Neural cell (in vitro differentiated cells): Measurements from ENCODE around the gene CNTLN. TPM values are rescaled to one million over a fixed set of nuclear protein-coding genes. Genes with fewer than 3 reads are reported as not detected.

ENCODE experiments used
- H2AFZ ChIP-seq: fragments of 200-600, 300-800 bp; sonication (generic), shearing (Covaris generic); 2 replicates; pipeline ENCODE4 v1.6.0; 2014; ENCODE audit warnings: low read depth, mild to moderate bottlenecking, antibody characterized with exemption, low read length, moderate library complexity
- H3F3A ChIP-seq: fragments of 200-600 bp; shearing (Covaris generic); 2 replicates; pipeline ENCODE4 v1.6.1; 2016; ENCODE audit warnings: mild to moderate bottlenecking, moderate library complexity, mixed read lengths, antibody characterized with exemption, low read length; ENCODE audit not compliant: insufficient read depth, poor library complexity, severe bottlenecking
- H3K27ac ChIP-seq: fragments of 200-600, 300-800 bp; sonication (generic), shearing (Covaris generic); 2 replicates; pipeline ENCODE4 v1.5.1; 2014; ENCODE audit warnings: mild to moderate bottlenecking, low read length, moderate library complexity
- H3K27me3 ChIP-seq: fragments of 300-800, 200-600 bp; sonication (generic), shearing (Covaris generic); 2 replicates; pipeline ENCODE4 v1.6.0; 2014; ENCODE audit warnings: mild to moderate bottlenecking, low read depth, low read length, moderate library complexity; ENCODE audit not compliant: insufficient read depth
- H3K36me3 ChIP-seq: fragments of 300-800, 200-600 bp; sonication (generic), shearing (Covaris generic); 2 replicates; pipeline ENCODE4 v1.5.1; 2014; ENCODE audit warnings: mild to moderate bottlenecking, antibody characterized with exemption, low read length, moderate library complexity; ENCODE audit not compliant: insufficient read depth
- H3K4me2 ChIP-seq: fragments of 300-800, 200-600 bp; sonication (generic), shearing (Covaris generic); 2 replicates; pipeline ENCODE4 v1.6.0; 2014; ENCODE audit warnings: mild to moderate bottlenecking, low read length
- H3K4me3 ChIP-seq: fragments of 300-800, 200-600 bp; sonication (generic), shearing (Covaris generic); 2 replicates; pipeline ENCODE4 v1.5.1; 2014; ENCODE audit warnings: mild to moderate bottlenecking, low read length, moderate library complexity
- H3K79me2 ChIP-seq: fragments of 200-600 bp; shearing (Covaris generic); replicated peaks from 2 replicates; pipeline ENCODE4 v1.6.0; 2014; ENCODE audit warnings: mild to moderate bottlenecking, low read length, moderate library complexity; ENCODE audit not compliant: insufficient read depth
- H3K9ac ChIP-seq: fragments of 300-800, 200-600 bp; sonication (generic), shearing (Covaris generic); 2 replicates; pipeline ENCODE4 v1.6.1; 2016; ENCODE audit warnings: mild to moderate bottlenecking, low read length, mixed read lengths
- H3K9me2 ChIP-seq: fragments of 200-600 bp; shearing (Covaris generic); 2 replicates; pipeline ENCODE4 v1.6.1; 2016; ENCODE audit warnings: mild to moderate bottlenecking, low read length, mixed read lengths; ENCODE audit not compliant: insufficient read depth
- H3K9me3 ChIP-seq: fragments of 200-600, 300-800 bp; sonication (generic), shearing (Covaris generic); 2 replicates; pipeline ENCODE4 v1.6.1; 2016; ENCODE audit warnings: mild to moderate bottlenecking, mixed run types, low read length, moderate library complexity, mixed read lengths
- H4K20me1 ChIP-seq: fragments of 200-600 bp; shearing (Covaris generic); 2 replicates; pipeline ENCODE4 v1.6.1; 2016; ENCODE audit warnings: mild to moderate bottlenecking, mixed run types; ENCODE audit not compliant: insufficient read depth
- CTCF ChIP-seq: fragments of 450-650 bp; IDR thresholded peaks from 2 replicates; pipeline ENCODE4 v1.5.1; 2014; ENCODE audit warnings: antibody characterized with exemption, mild to moderate bottlenecking, moderate library complexity; ENCODE audit not compliant: poor library complexity, severe bottlenecking
- EP300 ChIP-seq: fragments of 450-650 bp; conservative IDR thresholded peaks from 2 replicates; pipeline ENCODE4 v1.6.1; 2014; ENCODE audit warnings: antibody characterized with exemption, mild to moderate bottlenecking, moderate library complexity; ENCODE audit not compliant: poor library complexity, severe bottlenecking
- EZH2 ChIP-seq: fragments of 200-600, 300-800 bp; shearing (Covaris generic), sonication (generic); IDR thresholded peaks from 2 replicates; pipeline ENCODE4 v1.6.1; 2014; ENCODE audit warnings: antibody characterized with exemption, low read length, borderline replicate concordance, mild to moderate bottlenecking; ENCODE audit not compliant: insufficient read depth, poor library complexity, severe bottlenecking
- MXI1 ChIP-seq: fragments of 450-650 bp; conservative IDR thresholded peaks from 2 replicates; pipeline ENCODE4 v1.6.1; 2014; ENCODE audit warnings: antibody characterized with exemption, mild to moderate bottlenecking; ENCODE audit not compliant: poor library complexity, severe bottlenecking
- POLR2AphosphoS5 ChIP-seq: IDR thresholded peaks from 2 replicates; pipeline ENCODE4 v1.6.1; 2012
- RAD21 ChIP-seq: fragments of 450-650 bp; conservative IDR thresholded peaks from 2 replicates; pipeline ENCODE4 v1.6.1; 2014; ENCODE audit warnings: antibody characterized with exemption, mild to moderate bottlenecking, moderate library complexity
- SMC3 ChIP-seq: fragments of 450-650 bp; conservative IDR thresholded peaks from 2 replicates; pipeline ENCODE4 v1.6.1; 2014; ENCODE audit warnings: antibody characterized with exemption, mild to moderate bottlenecking, moderate library complexity; ENCODE audit not compliant: poor library complexity
- TAF1 ChIP-seq: IDR thresholded peaks from 2 replicates; pipeline ENCODE4 v1.6.1; 2012; ENCODE audit warnings: low read depth
- polyA plus RNA-seq: library from polyadenylated mRNA; depleted of rRNA; stranded (reverse); fragments of >200 nt; gene quantifications from 2 replicates; pipeline ENCODE4 v1.2.3, GENCODE V29; 2014
- TF ChIP-seq, protein P1 (sequence below): IDR thresholded peaks from 2 replicates; pipeline ENCODE4 v1.6.1; 2012; ENCODE audit warnings: borderline replicate concordance

CNTLN gene
- polyA plus RNA-seq, 1 donor from 2014 or later, result 5.0 TPM

- no peaks in the 10 kb centered on the region for H3K36me3 ChIP-seq
- no peak overlapping the region for H3K27ac ChIP-seq
- H3K9me3 ChIP-seq, result no peaks in the 10 kb centered on the region
- no peak overlapping the region for H3K4me2 ChIP-seq
- no peaks in the 10 kb centered on the region for H4K20me1 ChIP-seq
- H2AFZ ChIP-seq, result no peak overlapping the region
- H3K9me2 ChIP-seq, result no peaks in the 10 kb centered on the region
- no peaks in the 10 kb centered on the region for H3K79me2 ChIP-seq
- no peaks in the 10 kb centered on the region for H3F3A ChIP-seq
- H3K9ac ChIP-seq, result no peak overlapping the region
- no peak overlapping the region for H3K4me3 ChIP-seq
- no peaks in the 10 kb centered on the region for H3K27me3 ChIP-seq
- no peak for TF ChIP-seq RAD21
- no peak for TF ChIP-seq SMC3
- no peak for TF ChIP-seq MXI1
- no peak for TF ChIP-seq CTCF
- no peak for TF ChIP-seq EZH2
- TF ChIP-seq POLR2AphosphoS5, result no peak
- TF ChIP-seq, protein P1, sequence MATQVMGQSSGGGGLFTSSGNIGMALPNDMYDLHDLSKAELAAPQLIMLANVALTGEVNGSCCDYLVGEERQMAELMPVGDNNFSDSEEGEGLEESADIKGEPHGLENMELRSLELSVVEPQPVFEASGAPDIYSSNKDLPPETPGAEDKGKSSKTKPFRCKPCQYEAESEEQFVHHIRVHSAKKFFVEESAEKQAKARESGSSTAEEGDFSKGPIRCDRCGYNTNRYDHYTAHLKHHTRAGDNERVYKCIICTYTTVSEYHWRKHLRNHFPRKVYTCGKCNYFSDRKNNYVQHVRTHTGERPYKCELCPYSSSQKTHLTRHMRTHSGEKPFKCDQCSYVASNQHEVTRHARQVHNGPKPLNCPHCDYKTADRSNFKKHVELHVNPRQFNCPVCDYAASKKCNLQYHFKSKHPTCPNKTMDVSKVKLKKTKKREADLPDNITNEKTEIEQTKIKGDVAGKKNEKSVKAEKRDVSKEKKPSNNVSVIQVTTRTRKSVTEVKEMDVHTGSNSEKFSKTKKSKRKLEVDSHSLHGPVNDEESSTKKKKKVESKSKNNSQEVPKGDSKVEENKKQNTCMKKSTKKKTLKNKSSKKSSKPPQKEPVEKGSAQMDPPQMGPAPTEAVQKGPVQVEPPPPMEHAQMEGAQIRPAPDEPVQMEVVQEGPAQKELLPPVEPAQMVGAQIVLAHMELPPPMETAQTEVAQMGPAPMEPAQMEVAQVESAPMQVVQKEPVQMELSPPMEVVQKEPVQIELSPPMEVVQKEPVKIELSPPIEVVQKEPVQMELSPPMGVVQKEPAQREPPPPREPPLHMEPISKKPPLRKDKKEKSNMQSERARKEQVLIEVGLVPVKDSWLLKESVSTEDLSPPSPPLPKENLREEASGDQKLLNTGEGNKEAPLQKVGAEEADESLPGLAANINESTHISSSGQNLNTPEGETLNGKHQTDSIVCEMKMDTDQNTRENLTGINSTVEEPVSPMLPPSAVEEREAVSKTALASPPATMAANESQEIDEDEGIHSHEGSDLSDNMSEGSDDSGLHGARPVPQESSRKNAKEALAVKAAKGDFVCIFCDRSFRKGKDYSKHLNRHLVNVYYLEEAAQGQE, result no peak
- TF ChIP-seq TAF1, result no peak
- no peak for TF ChIP-seq EP300
These were observed 84.4 kb downstream of the CNTLN start for GRCh38 chr9:17219261-17219660.

DNA sequence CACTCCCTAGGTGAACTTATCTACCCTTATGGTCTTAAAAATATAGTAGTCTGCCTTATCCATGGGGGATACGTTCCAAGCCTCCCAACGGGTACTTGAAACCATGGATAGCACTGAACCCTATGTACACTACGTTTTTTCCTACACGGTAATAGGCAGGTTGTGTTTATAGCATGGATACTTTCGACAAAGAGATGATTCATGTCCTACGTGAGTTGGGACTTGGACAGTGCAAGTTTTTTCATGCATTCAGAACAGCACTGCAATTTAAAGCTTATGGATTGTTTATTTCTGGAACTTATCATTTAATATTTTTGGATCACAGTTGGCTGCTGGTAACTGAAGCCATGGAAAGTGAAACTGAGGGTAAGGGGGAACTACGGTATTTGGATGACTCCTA is 88.1 kb downstream of the CNTLN start:
- H3K4me2 ChIP-seq, result no peak overlapping the region
- no peaks in the 10 kb centered on the region for H3K79me2 ChIP-seq
- no peak overlapping the region for H3K27ac ChIP-seq

More for the DNA sequence above, 88.1 kb downstream of the CNTLN start:
- H3K36me3 ChIP-seq, result no peaks in the 10 kb centered on the region
- H3K9me2 ChIP-seq, result no peaks in the 10 kb centered on the region
- no peaks in the 10 kb centered on the region for H3K9me3 ChIP-seq
- H4K20me1 ChIP-seq, result no peaks in the 10 kb centered on the region
- TF ChIP-seq MXI1, result no peak
- TF ChIP-seq CTCF, result no peak
- no peak for TF ChIP-seq EZH2
- no peak for TF ChIP-seq SMC3
- TF ChIP-seq EP300, result no peak
- TF ChIP-seq, protein P1, result no peak
- TF ChIP-seq POLR2AphosphoS5, result no peak
- TF ChIP-seq RAD21, result no peak
- no peak for TF ChIP-seq TAF1
- H3K9ac ChIP-seq, result no peak overlapping the region
- no peak overlapping the region for H2AFZ ChIP-seq
- H3F3A ChIP-seq, result no peaks in the 10 kb centered on the region
- no peaks in the 10 kb centered on the region for H3K27me3 ChIP-seq
- no peak overlapping the region for H3K4me3 ChIP-seq
